PC-3 (cell line): ENCODE results near the gene ANKFN1. TPM values are rescaled to one million over a fixed set of nuclear protein-coding genes. Genes with fewer than 3 reads are reported as not detected.

ENCODE experiments used
- ATAC-seq: fragments of 200-7000 bp; cut with Tn5 transposase; 2 replicates; pipeline ENCODE4 v1.9.1; 2020; ENCODE audit warnings: mild to moderate bottlenecking, moderate library complexity
- BruUV-seq: library from RNA; stranded (reverse); fragments of 400-500 nt; replicated peaks from 2 replicates; lab custom pipeline; 2021; lab: Mats Ljungman, UMichigan
- CTCF ChIA-PET: fragments of 300-600 bp; sonication (Branson Sonifier 250); formaldehyde crosslinking; loops from one replicate; lab custom pipeline; 2022; ENCODE audit warnings: antibody characterized with exemption; lab: Charles Lee
- POLR2A ChIA-PET: fragments of 300-600 bp; sonication (Branson Sonifier 250); formaldehyde crosslinking; loops from one replicate; lab custom pipeline; 2022; ENCODE audit warnings: antibody characterized with exemption; ENCODE audit not compliant: unreplicated experiment; lab: Charles Lee
- DNase-seq: peaks from one replicate; pipeline ENCODE4 v3.0.0-alpha.2; 2015
- H2AFZ ChIP-seq: fragments of 300-600 bp; sonication (generic); 2 replicates; pipeline ENCODE4 v1.6.0; 2016; ENCODE audit warnings: antibody characterized with exemption, low read length
- H3F3A ChIP-seq: fragments of 300-600 bp; sonication (generic); one replicate; pipeline ENCODE4 v1.6.0; 2017; ENCODE audit warnings: antibody characterized with exemption, low read length, control low read depth, mild to moderate bottlenecking; ENCODE audit not compliant: unreplicated experiment
- H3K27ac ChIP-seq: fragments of 300-600 bp; sonication (generic); 2 replicates; pipeline ENCODE4 v1.5.1; 2016; ENCODE audit warnings: mild to moderate bottlenecking, low read length
- H3K27me3 ChIP-seq: fragments of 300-600 bp; sonication (generic); 2 replicates; pipeline ENCODE4 v1.6.1; 2016; ENCODE audit warnings: low read length, mixed read lengths
- H3K36me3 ChIP-seq: fragments of 300-600 bp; sonication (generic); 2 replicates; pipeline ENCODE4 v1.6.1; 2016; ENCODE audit warnings: low read depth, mixed run types, low read length, mixed read lengths
- H3K4me1 ChIP-seq: fragments of 300-600 bp; sonication (generic); 2 replicates; pipeline ENCODE4 v1.5.1; 2016; ENCODE audit warnings: low read length; ENCODE audit not compliant: insufficient read depth
- H3K4me2 ChIP-seq: fragments of 300-600 bp; sonication (generic); 2 replicates; pipeline ENCODE4 v1.6.0; 2016; ENCODE audit warnings: low read length
- H3K4me3 ChIP-seq: fragments of 300-600 bp; sonication (generic); 2 replicates; pipeline ENCODE4 v1.5.1; 2016; ENCODE audit warnings: mild to moderate bottlenecking, low read length, mixed read lengths
- H3K79me2 ChIP-seq: fragments of 300-600 bp; sonication (generic); 2 replicates; pipeline ENCODE4 v1.6.1; 2017; ENCODE audit warnings: low read length, mixed read lengths
- H3K9ac ChIP-seq: fragments of 300-600 bp; sonication (generic); 2 replicates; pipeline ENCODE4 v1.6.0; 2016; ENCODE audit warnings: mild to moderate bottlenecking, low read length
- H3K9me2 ChIP-seq: fragments of 300-600 bp; sonication (generic); replicated peaks from 2 replicates; pipeline ENCODE4 v1.6.1; 2016; ENCODE audit warnings: mixed run types, low read length, mixed read lengths
- H3K9me3 ChIP-seq: fragments of 300-600 bp; sonication (generic); 2 replicates; pipeline ENCODE4 v1.6.1; 2016; ENCODE audit warnings: low read length, mixed read lengths
- H4K20me1 ChIP-seq: fragments of 300-600 bp; sonication (generic); 2 replicates; pipeline ENCODE4 v1.6.1; 2016; ENCODE audit warnings: low read length, mixed read lengths
- EZH2 ChIP-seq: fragments of 300-600 bp; sonication (generic); IDR thresholded peaks from one replicate; pipeline ENCODE4 v1.6.1; 2017; ENCODE audit warnings: antibody characterized with exemption, mild to moderate bottlenecking, low read length; ENCODE audit not compliant: unreplicated experiment
- EZH2phosphoT487 ChIP-seq: fragments of 300-600 bp; sonication (generic); IDR thresholded peaks from 2 replicates; pipeline ENCODE4 v1.6.1; 2018; ENCODE audit warnings: mild to moderate bottlenecking, antibody characterized with exemption, low read length, borderline replicate concordance
- intact Hi-C: fragments of 100-400 bp; cut with micrococcal nuclease; formaldehyde crosslinking; loops from 2 replicates; pipeline ENCODE4 v1.9.0; 2023
- total RNA-seq: library from RNA; depleted of rRNA; stranded (reverse); fragments of >200 nt; gene quantifications from 2 replicates; pipeline ENCODE4 v1.2.3, GENCODE V29; 2014
- TF ChIP-seq, protein P1 (sequence below): fragments of 300-600 bp; sonication (generic); conservative IDR thresholded peaks from 2 replicates; pipeline ENCODE4 v1.5.1; 2017; ENCODE audit warnings: antibody characterized with exemption, low read depth, mild to moderate bottlenecking, low read length

The ANKFN1 gene
- total RNA-seq, 1 experiment from 2014 or later, result not detected

DNA sequence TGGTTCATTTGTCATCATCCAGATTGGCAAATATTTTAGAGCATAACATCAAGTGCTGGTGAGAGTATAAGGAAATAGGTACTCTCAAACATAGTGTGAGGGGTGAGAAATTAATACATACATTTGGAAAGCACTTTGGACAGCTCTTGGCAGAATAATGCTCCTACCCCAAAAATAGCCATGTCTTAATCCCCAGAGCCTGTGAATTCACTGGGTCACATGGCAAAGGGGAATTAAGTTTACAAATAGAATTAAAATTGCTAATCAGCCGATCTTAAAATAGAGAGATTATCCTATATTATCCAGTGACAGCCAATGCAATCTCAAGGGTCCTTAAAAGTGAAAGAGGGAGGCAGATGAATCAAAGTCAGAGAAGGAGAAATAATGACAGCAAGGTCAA lies 38.8 kb upstream of the ANKFN1 start:
- Histone ChIP-seq H2AFZ (no peak overlapping the region), H3K9me2 (no peaks in the 10 kb centered on the region), H3K79me2 (no peaks in the 10 kb centered on the region), H4K20me1 (no peaks in the 10 kb centered on the region), H3K27me3 (0 out of 2 replicates have a peak, but pooled peaks cover 6% of the 10 kb centered on the region), H3K9ac (no peak overlapping the region), H3K36me3 (no peaks in the 10 kb centered on the region), H3K9me3 (no peaks in the 10 kb centered on the region; the same call in 1 of the 2 replicates), H3K4me3 (no peak overlapping the region), H3K4me1 (no peaks in the 10 kb centered on the region), H3K4me2 (no peak overlapping the region), H3F3A (no peaks in the 10 kb centered on the region), H3K27ac (no peak overlapping the region)
- ChIA-PET POLR2A (no interaction called here), CTCF (no interaction called here)
- ATAC-seq, result no peak
- no peak for DNase-seq
- intact Hi-C loops, result no loop called here
- no TSS peak for BruUV-seq
- TF ChIP-seq EZH2phosphoT487 (no peak), EZH2 (no peak)
- TF ChIP-seq, protein P1, sequence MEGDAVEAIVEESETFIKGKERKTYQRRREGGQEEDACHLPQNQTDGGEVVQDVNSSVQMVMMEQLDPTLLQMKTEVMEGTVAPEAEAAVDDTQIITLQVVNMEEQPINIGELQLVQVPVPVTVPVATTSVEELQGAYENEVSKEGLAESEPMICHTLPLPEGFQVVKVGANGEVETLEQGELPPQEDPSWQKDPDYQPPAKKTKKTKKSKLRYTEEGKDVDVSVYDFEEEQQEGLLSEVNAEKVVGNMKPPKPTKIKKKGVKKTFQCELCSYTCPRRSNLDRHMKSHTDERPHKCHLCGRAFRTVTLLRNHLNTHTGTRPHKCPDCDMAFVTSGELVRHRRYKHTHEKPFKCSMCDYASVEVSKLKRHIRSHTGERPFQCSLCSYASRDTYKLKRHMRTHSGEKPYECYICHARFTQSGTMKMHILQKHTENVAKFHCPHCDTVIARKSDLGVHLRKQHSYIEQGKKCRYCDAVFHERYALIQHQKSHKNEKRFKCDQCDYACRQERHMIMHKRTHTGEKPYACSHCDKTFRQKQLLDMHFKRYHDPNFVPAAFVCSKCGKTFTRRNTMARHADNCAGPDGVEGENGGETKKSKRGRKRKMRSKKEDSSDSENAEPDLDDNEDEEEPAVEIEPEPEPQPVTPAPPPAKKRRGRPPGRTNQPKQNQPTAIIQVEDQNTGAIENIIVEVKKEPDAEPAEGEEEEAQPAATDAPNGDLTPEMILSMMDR, result no peak

DNA sequence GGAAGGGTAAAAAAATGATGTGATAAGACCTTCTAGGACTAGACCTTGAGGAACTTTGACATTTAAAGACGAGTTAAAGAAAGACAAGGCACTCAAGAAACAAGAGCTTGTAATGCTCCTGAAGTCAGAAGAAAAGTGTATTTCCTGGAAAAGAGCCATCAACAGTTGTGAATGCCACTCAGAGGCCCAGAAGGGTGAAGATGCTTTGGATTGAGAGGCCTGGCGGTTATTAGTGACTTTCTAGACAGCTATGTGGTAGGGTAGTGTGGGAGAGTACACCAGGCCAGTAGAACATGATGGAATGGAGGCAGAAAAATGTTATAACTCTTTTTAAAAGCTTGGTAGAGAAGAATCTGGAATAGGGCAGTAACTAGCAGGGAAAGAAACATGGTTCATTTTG lies 34.1 kb upstream of the ANKFN1 start:
- Histone ChIP-seq H3K36me3 (no peaks in the 10 kb centered on the region; the same call in 1 of the 2 replicates), H2AFZ (no peak overlapping the region), H3K79me2 (no peaks in the 10 kb centered on the region), H3K4me1 (no peaks in the 10 kb centered on the region), H4K20me1 (no peaks in the 10 kb centered on the region), H3K9ac (no peak overlapping the region), H3K4me3 (no peak overlapping the region), H3K27ac (no peak overlapping the region), H3K9me3 (no peaks in the 10 kb centered on the region; the same call in 1 of the 2 replicates), H3K9me2 (no peaks in the 10 kb centered on the region), H3K4me2 (no peak overlapping the region), H3F3A (no peaks in the 10 kb centered on the region), H3K27me3 (peaks cover 13% of the 10 kb centered on the region; the same call in 1 of the 2 replicates)
- DNase-seq (no peak), ATAC-seq (no peak)
- intact Hi-C loops, result no loop called here
- POLR2A ChIA-PET, result no interaction called here
- CTCF ChIA-PET, result no interaction called here
- TF ChIP-seq EZH2phosphoT487, result no peak
- TF ChIP-seq, protein P1, result no peak
- no peak for TF ChIP-seq EZH2
- BruUV-seq, result no TSS peak

DNA sequence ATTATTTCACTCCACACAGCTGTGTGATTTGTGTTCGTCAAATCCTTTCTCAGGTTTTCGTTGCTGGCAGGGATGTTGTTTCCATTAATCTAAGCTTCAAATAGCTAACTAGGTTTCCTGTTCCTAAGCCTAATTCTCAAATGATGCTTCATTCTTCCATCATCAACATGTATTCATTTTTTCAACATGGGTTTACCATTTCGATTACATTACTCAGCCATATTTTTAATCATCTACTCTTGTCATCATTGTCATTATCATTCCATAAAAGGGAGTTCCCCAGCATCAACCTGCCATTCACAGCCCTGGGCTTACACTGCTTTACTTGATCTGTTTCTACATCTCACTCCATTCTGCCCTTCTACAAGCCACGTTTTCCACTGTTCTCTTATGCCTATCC lies 33.3 kb upstream of the ANKFN1 start:
- ChIA-PET POLR2A (no interaction called here), CTCF (no interaction called here)
- Histone ChIP-seq H3K27me3 (peaks cover 13% of the 10 kb centered on the region; the same call in 1 of the 2 replicates), H3F3A (no peaks in the 10 kb centered on the region), H3K79me2 (no peaks in the 10 kb centered on the region), H4K20me1 (no peaks in the 10 kb centered on the region), H3K4me1 (no peaks in the 10 kb centered on the region), H3K4me3 (no peak overlapping the region), H2AFZ (no peak overlapping the region), H3K9me3 (no peaks in the 10 kb centered on the region), H3K36me3 (no peaks in the 10 kb centered on the region; the same call in 1 of the 2 replicates), H3K4me2 (no peak overlapping the region), H3K9me2 (no peaks in the 10 kb centered on the region), H3K9ac (no peak overlapping the region), H3K27ac (no peak overlapping the region)
- intact Hi-C loops, result no loop called here
- TF ChIP-seq EZH2phosphoT487 (no peak), EZH2 (no peak)
- TF ChIP-seq, protein P1, result no peak
- no peak for DNase-seq
- no peak for ATAC-seq
- BruUV-seq, result no TSS peak
